ENCODE data around the gene TSACC. TPM values are rescaled to one million over a fixed set of nuclear protein-coding genes. Genes with fewer than 3 reads are reported as not detected.

The TSACC gene
- total RNA-seq, 2 donors from 2014 or later, result not detected

- TF ChIP-seq CTCF (IDR thresholded peaks at IDR 0.05), result no peak
- DNase-seq (ENCODE audit: low spot score), result no peak
- no peaks in the 10 kb centered on the region for H3K27me3 ChIP-seq (replicated peaks; ENCODE audit: insufficient read depth)
- H3K36me3 ChIP-seq, result no peaks in the 10 kb centered on the region
- H3K9me3 ChIP-seq, result no peaks in the 10 kb centered on the region
- no peak overlapping the region for H3K4me3 ChIP-seq
- no peak for ATAC-seq (ENCODE audit: insufficient number of reproducible peaks, low FRiP score, low read depth)
- no peak overlapping the region for H3K27ac ChIP-seq
- no peaks in the 10 kb centered on the region for H3K4me1 ChIP-seq (ENCODE audit: control insufficient read depth in 1 of 2, low read depth in 2 of 2)
Observed at GRCh38 chr1:156357977-156358376, 19.7 kb downstream of the TSACC start.

GRCh38 chr1:156358641-156359040 is 20.3 kb downstream of the TSACC start:
- no peaks in the 10 kb centered on the region for H3K4me1 ChIP-seq (ENCODE audit: control insufficient read depth in 1 of 2, low read depth in 2 of 2)
- H3K27me3 ChIP-seq (replicated peaks; ENCODE audit: insufficient read depth), result no peaks in the 10 kb centered on the region
- DNase-seq (ENCODE audit: low spot score) (no peak), ATAC-seq (ENCODE audit: insufficient number of reproducible peaks, low FRiP score, low read depth) (no peak)
- H3K9me3 ChIP-seq, result no peaks in the 10 kb centered on the region
- TF ChIP-seq CTCF (IDR thresholded peaks at IDR 0.05), result no peak
- H3K27ac ChIP-seq, result no peak overlapping the region
- H3K36me3 ChIP-seq, result no peaks in the 10 kb centered on the region
- H3K4me3 ChIP-seq, result no peak overlapping the region

GRCh38 chr1:156359249-156359648 is 20.9 kb downstream of the TSACC start:
- DNase-seq (ENCODE audit: low spot score), result no peak
- Histone ChIP-seq H3K4me3 (no peak overlapping the region), H3K36me3 (no peaks in the 10 kb centered on the region), H3K4me1 (ENCODE audit: control insufficient read depth in 1 of 2, low read depth in 2 of 2) (no peaks in the 10 kb centered on the region), H3K27ac (no peak overlapping the region), H3K27me3 (replicated peaks; ENCODE audit: insufficient read depth) (no peaks in the 10 kb centered on the region), H3K9me3 (no peaks in the 10 kb centered on the region)
- ATAC-seq (ENCODE audit: insufficient number of reproducible peaks, low FRiP score, low read depth), result no peak
- TF ChIP-seq CTCF (IDR thresholded peaks at IDR 0.05), result no peak

- H3K4me1 ChIP-seq (ENCODE audit: control insufficient read depth in 1 of 2, low read depth in 2 of 2), result no peaks in the 10 kb centered on the region
- H3K27ac ChIP-seq, result no peak overlapping the region
- no peaks in the 10 kb centered on the region for H3K36me3 ChIP-seq
- ATAC-seq (ENCODE audit: insufficient number of reproducible peaks, low FRiP score, low read depth) (no peak), DNase-seq (ENCODE audit: low spot score) (no peak)
- H3K27me3 ChIP-seq (replicated peaks; ENCODE audit: insufficient read depth), result no peaks in the 10 kb centered on the region
- TF ChIP-seq CTCF (IDR thresholded peaks at IDR 0.05), result no peak
- no peaks in the 10 kb centered on the region for H3K9me3 ChIP-seq
- no peak overlapping the region for H3K4me3 ChIP-seq
Observed at GRCh38 chr1:156359973-156360372, 21.6 kb downstream of the TSACC start.

- DNase-seq (ENCODE audit: low spot score) (no peak), ATAC-seq (ENCODE audit: insufficient number of reproducible peaks, low FRiP score, low read depth) (no peak)
- Histone ChIP-seq H3K27me3 (replicated peaks; ENCODE audit: insufficient read depth) (no peaks in the 10 kb centered on the region), H3K4me1 (ENCODE audit: control insufficient read depth in 1 of 2, low read depth in 2 of 2) (no peaks in the 10 kb centered on the region), H3K36me3 (no peaks in the 10 kb centered on the region), H3K4me3 (no peak overlapping the region), H3K9me3 (no peaks in the 10 kb centered on the region), H3K27ac (no peak overlapping the region)
- no peak for TF ChIP-seq CTCF (IDR thresholded peaks at IDR 0.05)
Observed at GRCh38 chr1:156360534-156360933, 22.2 kb downstream of the TSACC start.

Measured in thoracic aorta (tissue), 2 donors.